Sigmoid colon (tissue), 4 donors: ENCODE data around the gene FOLR2.

Experiments
- EP300 ChIP-seq, 4 donors: sonication (generic); formaldehyde crosslinking; IDR thresholded peaks; one replicate each; pipeline ENCODE4 v1.6.1; 2017; ENCODE audit warnings: antibody characterized with exemption in 4 of 4
- TF ChIP-seq, protein P1 (sequence below), 4 experiments: fragments of 450-650 bp in 3 of 4; fragments of 200-600 bp in 1 of 4; IDR thresholded peaks; one replicate each; pipeline ENCODE4 v1.5.1; 2016 to 2019; ENCODE audit warnings: antibody characterized with exemption in 4 of 4, mild to moderate bottlenecking in 3 of 4, moderate library complexity in 2 of 4

DNA sequence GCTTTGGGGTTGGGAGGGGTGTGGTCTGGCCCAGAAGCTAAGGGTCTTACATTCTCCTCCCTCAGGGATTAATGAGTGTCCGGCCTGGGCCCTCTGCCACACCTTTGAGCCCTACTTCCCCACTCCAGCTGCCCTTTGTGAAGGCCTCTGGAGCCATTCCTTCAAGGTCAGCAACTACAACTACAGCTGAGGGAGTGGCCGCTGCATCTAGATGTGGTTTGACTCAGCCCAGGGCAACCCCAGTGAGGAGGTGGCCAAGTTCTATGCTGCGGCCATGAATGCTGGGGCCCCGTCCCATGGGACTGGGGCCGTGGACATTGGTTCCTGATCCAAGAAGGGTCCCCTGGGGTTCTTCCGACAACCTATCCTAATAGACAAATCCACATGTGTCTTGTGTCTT is 38.9 kb upstream of the FOLR2 start:
- TF ChIP-seq, protein P1, sequence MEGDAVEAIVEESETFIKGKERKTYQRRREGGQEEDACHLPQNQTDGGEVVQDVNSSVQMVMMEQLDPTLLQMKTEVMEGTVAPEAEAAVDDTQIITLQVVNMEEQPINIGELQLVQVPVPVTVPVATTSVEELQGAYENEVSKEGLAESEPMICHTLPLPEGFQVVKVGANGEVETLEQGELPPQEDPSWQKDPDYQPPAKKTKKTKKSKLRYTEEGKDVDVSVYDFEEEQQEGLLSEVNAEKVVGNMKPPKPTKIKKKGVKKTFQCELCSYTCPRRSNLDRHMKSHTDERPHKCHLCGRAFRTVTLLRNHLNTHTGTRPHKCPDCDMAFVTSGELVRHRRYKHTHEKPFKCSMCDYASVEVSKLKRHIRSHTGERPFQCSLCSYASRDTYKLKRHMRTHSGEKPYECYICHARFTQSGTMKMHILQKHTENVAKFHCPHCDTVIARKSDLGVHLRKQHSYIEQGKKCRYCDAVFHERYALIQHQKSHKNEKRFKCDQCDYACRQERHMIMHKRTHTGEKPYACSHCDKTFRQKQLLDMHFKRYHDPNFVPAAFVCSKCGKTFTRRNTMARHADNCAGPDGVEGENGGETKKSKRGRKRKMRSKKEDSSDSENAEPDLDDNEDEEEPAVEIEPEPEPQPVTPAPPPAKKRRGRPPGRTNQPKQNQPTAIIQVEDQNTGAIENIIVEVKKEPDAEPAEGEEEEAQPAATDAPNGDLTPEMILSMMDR (IDR thresholded peaks at IDR 0.05) = no peak
- TF ChIP-seq EP300 (IDR thresholded peaks at IDR 0.05) = no peak
